Upper lobe of left lung (tissue), 4 donors: ENCODE measurements around the gene PLEKHM1.

ENCODE experiments used
- CTCF ChIP-seq, 6 experiments: fragments of 450-650 bp in 4 of 6; fragments of 200-600 bp in 2 of 6; sonication (generic) in 2 of 6; IDR thresholded peaks; one replicate each; pipeline ENCODE4 v1.5.1; 2016 to 2019; ENCODE audit warnings: antibody characterized with exemption in 6 of 6
- EP300 ChIP-seq, 4 donors: sonication (generic); formaldehyde crosslinking; IDR thresholded peaks; one replicate each; pipeline ENCODE4 v1.5.1; 2017; ENCODE audit warnings: antibody characterized with exemption in 4 of 4, control low read depth in 2 of 4
- POLR2A ChIP-seq, 4 donors: fragments of 450-650 bp; IDR thresholded peaks; one replicate each; pipeline ENCODE4 v1.5.1; 2016 to 2017; ENCODE audit warnings: antibody characterized with exemption in 4 of 4, mild to moderate bottlenecking in 2 of 4

GRCh38 chr17:45403906-45404490 lies 86.5 kb downstream of the PLEKHM1 start:
- TF ChIP-seq CTCF (IDR thresholded peaks at IDR 0.05) (no peak), EP300 (IDR thresholded peaks at IDR 0.05) (no peak), POLR2A (IDR thresholded peaks at IDR 0.05) (no peak)
